ENCODE results near the gene LRRFIP1. TPM values are rescaled to one million over a fixed set of nuclear protein-coding genes. Genes with fewer than 3 reads are reported as not detected.

Gene LRRFIP1
- total and polyA plus RNA-seq, 2 of the 13 experiments (the other 11 are each of a cell fraction or from before 2014, with no cell fraction given), result 15.9 to 40.5 TPM

- no peaks in the 10 kb centered on the region for H4K20me1 ChIP-seq (ENCODE audit: insufficient read depth, low read length)
- intact Hi-C loops (cut with micrococcal nuclease; ENCODE audit: unreplicated experiment) (no loop called here), in situ Hi-C loops (cut with HindIII; ENCODE audit: extremely low pct_ligation_motif_present, low pct_unique_long_range_greater_than_20kb) (no loop called here)
- H3K9me3 ChIP-seq (ENCODE audit: low read length), result no peaks in the 10 kb centered on the region
- no peak for FAIRE-seq
- ChIA-PET CTCF (ENCODE audit: low intra/inter-chr PET ratio, low total read pairs) (no interaction called here), POLR2A (no interaction called here)
- no peak for ATAC-seq
- H3K4me2 ChIP-seq (ENCODE audit: low read depth, low read length), result no peak overlapping the region
- BruUV-seq (replicated peaks), result no TSS peak
- H3K4me1 ChIP-seq (ENCODE audit: insufficient read depth, low read length), result peaks cover 7% of the 10 kb centered on the region
- no peak overlapping the region for H3K27ac ChIP-seq (ENCODE audit: extremely low read length, insufficient read depth, low read length)
- H3K4me3 ChIP-seq (replicated peaks in 1 of 3; ENCODE audit: insufficient read depth in 1 of 3, low read depth in 2 of 3, low read length in 3 of 3), result no peak overlapping the region
- no peak for DNase-seq (ENCODE audit: low spot score)
- H2AFZ ChIP-seq (ENCODE audit: low read length), result no peak overlapping the region
- over 99% methylated on average over 11 of the region's 14 CpGs for WGBS (ENCODE audit: low lambda C conversion rate)
- TF ChIP-seq HHEX (CRISPR knock-in tag; IDR thresholded peaks at IDR 0.05) (no peak), USF2 (IDR thresholded peaks at IDR 0.05; ENCODE audit: low read depth, low read length) (no peak), USF2 (CRISPR knock-in tag; IDR thresholded peaks at IDR 0.05; ENCODE audit: borderline replicate concordance) (no peak), PHB2 (IDR thresholded peaks at IDR 0.05; ENCODE audit: partially characterized antibody) (no peak), CENPBD1 (CRISPR knock-in tag; IDR thresholded peaks at IDR 0.05; ENCODE audit: borderline replicate concordance, low read depth) (no peak), ZNF878 (CRISPR knock-in tag; IDR thresholded peaks at IDR 0.05) (no peak), NFRKB (IDR thresholded peaks at IDR 0.05) (no peak), BHLHE40 (IDR thresholded peaks at IDR 0.05; ENCODE audit: low read length) (no peak), ZNF816 (CRISPR knock-in tag; IDR thresholded peaks at IDR 0.05; ENCODE audit: borderline replicate concordance) (no peak), ZBTB21 (CRISPR knock-in tag; IDR thresholded peaks at IDR 0.05) (no peak), CREM (IDR thresholded peaks at IDR 0.05) (no peak), CREM (CRISPR knock-in tag; IDR thresholded peaks at IDR 0.05) (no peak), LRRFIP1 (CRISPR knock-in tag; conservative IDR thresholded peaks at IDR 0.05) (no peak), SP5 (CRISPR knock-in tag; IDR thresholded peaks at IDR 0.05; ENCODE audit: borderline replicate concordance, low read depth) (no peak), ZNF282 (IDR thresholded peaks at IDR 0.05; ENCODE audit: partially characterized antibody) (no peak), PCBP2 (optimal IDR thresholded peaks at IDR 0.05; ENCODE audit: low read depth, low read length, poor library complexity, severe bottlenecking) (no peak), ZFP82 (CRISPR knock-in tag; IDR thresholded peaks at IDR 0.05; ENCODE audit: borderline replicate concordance) (no peak), ZNF225 (CRISPR knock-in tag; IDR thresholded peaks at IDR 0.05) (no peak)
- no peak overlapping the region for H3K9ac ChIP-seq (ENCODE audit: insufficient read depth, low read depth, low read length)
- H3K36me3 ChIP-seq (replicated peaks in 1 of 2; ENCODE audit: control insufficient read depth in 1 of 2, insufficient read depth in 2 of 2, low read length in 2 of 2), result peaks cover 20 to 32% of the 10 kb centered on the region in 2 experiments; a peak in 4 of 5 replicates
- H3K79me2 ChIP-seq (ENCODE audit: insufficient read depth, low read length), result no peaks in the 10 kb centered on the region
- no peaks in the 10 kb centered on the region for H3K27me3 ChIP-seq (ENCODE audit: control insufficient read depth in 1 of 2, insufficient read depth in 2 of 2, low read length in 2 of 2)
These were observed 152.1 kb downstream of the LRRFIP1 start for GRCh38 chr2:237779521-237779920.

Data from HepG2 (cell line).